Peyer's patch (tissue), 4 donors: ENCODE data around the gene TMEM43. TPM values are rescaled to one million over a fixed set of nuclear protein-coding genes. Genes with fewer than 3 reads are reported as not detected.

Source experiments
- DNase-seq, 3 donors: peaks; one replicate each; pipeline ENCODE4 v3.0.0-alpha.2; 2017 to 2019
- H3K27ac ChIP-seq, 4 donors: fragments of 200-600 bp; sonication (generic); one replicate each; pipeline ENCODE4 v1.5.1; 2016 to 2019
- H3K27me3 ChIP-seq, 2 donors: fragments of 200-600 bp; sonication (generic); one replicate each; pipeline ENCODE4 v1.5.1; 2019
- H3K36me3 ChIP-seq, 3 donors: fragments of 200-600 bp; sonication (generic); one replicate each; pipeline ENCODE4 v1.5.1; 2016 to 2019
- H3K4me1 ChIP-seq, 4 donors: fragments of 200-600 bp; sonication (generic); one replicate each; pipeline ENCODE4 v1.5.1; 2016 to 2019
- H3K4me3 ChIP-seq, 4 donors: fragments of 200-600 bp; sonication (generic); 1 replicate in 3 of 4; 2 replicates in 1 of 4; pipeline ENCODE4 v1.5.1; 2016 to 2019; ENCODE audit warnings: mild to moderate bottlenecking in 1 of 4
- H3K9me3 ChIP-seq, 4 donors: fragments of 200-600 bp; sonication (generic); one replicate each; pipeline ENCODE4 v1.5.1; 2016 to 2019; ENCODE audit warnings: mild to moderate bottlenecking in 1 of 4
- POLR2A ChIP-seq, 2 donors: fragments of 450-650 bp; IDR thresholded peaks; one replicate each; pipeline ENCODE4 v1.5.1; 2017; ENCODE audit warnings: antibody characterized with exemption in 2 of 2, mild to moderate bottlenecking in 2 of 2, moderate library complexity in 2 of 2
- total RNA-seq, 4 donors: library from RNA; depleted of rRNA; stranded (reverse); fragments of >200 nt; gene quantifications; one replicate each; pipeline ENCODE4 v1.1.0, GENCODE V29; 2016
- TF ChIP-seq, protein P1 (sequence below), 6 experiments: fragments of 450-650 bp in 4 of 6; fragments of 200-600 bp in 2 of 6; sonication (generic) in 1 of 6; IDR thresholded peaks; one replicate each; pipeline ENCODE4 v1.5.1; 2017 to 2019; ENCODE audit warnings: antibody characterized with exemption in 6 of 6, mild to moderate bottlenecking in 3 of 6, moderate library complexity in 1 of 6

TMEM43 gene
- total RNA-seq, 4 donors from 2014 or later: 26.6 to 56.5 (median 40.3) TPM

DNA sequence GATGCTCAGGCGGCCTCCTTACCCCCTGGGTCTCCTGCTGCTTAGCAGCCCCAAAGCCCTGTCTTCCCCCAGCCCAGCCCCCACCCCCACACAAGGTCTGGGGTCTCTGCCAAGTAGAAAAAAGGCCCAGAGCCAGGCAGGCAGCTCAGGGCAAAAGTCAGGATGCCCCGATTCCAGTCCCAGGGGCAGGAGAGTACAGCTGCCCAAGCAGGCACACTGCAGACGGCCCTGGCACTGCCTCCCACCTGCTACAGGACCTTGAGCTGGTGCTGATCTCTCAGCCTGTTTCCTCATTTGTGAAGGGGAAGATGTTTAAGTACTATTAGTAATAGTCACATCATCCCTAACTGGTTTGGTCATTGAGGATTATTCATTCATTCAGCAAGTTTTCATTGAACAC is 12.6 kb downstream of the TMEM43 start:
- TF ChIP-seq POLR2A (IDR thresholded peaks at IDR 0.05): no peak
- TF ChIP-seq, protein P1, sequence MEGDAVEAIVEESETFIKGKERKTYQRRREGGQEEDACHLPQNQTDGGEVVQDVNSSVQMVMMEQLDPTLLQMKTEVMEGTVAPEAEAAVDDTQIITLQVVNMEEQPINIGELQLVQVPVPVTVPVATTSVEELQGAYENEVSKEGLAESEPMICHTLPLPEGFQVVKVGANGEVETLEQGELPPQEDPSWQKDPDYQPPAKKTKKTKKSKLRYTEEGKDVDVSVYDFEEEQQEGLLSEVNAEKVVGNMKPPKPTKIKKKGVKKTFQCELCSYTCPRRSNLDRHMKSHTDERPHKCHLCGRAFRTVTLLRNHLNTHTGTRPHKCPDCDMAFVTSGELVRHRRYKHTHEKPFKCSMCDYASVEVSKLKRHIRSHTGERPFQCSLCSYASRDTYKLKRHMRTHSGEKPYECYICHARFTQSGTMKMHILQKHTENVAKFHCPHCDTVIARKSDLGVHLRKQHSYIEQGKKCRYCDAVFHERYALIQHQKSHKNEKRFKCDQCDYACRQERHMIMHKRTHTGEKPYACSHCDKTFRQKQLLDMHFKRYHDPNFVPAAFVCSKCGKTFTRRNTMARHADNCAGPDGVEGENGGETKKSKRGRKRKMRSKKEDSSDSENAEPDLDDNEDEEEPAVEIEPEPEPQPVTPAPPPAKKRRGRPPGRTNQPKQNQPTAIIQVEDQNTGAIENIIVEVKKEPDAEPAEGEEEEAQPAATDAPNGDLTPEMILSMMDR (IDR thresholded peaks at IDR 0.05): no peak
- DNase-seq: no peak
- Histone ChIP-seq H3K4me3 (no peak overlapping the region), H3K36me3 (peaks cover 0 to 96% (median 0%) of the 10 kb centered on the region in 3 donors), H3K9me3 (no peaks in the 10 kb centered on the region), H3K27ac (no peak overlapping the region), H3K27me3 (no peaks in the 10 kb centered on the region), H3K4me1 (peaks cover 0 to 22% (median 0%) of the 10 kb centered on the region in 4 donors)

DNA sequence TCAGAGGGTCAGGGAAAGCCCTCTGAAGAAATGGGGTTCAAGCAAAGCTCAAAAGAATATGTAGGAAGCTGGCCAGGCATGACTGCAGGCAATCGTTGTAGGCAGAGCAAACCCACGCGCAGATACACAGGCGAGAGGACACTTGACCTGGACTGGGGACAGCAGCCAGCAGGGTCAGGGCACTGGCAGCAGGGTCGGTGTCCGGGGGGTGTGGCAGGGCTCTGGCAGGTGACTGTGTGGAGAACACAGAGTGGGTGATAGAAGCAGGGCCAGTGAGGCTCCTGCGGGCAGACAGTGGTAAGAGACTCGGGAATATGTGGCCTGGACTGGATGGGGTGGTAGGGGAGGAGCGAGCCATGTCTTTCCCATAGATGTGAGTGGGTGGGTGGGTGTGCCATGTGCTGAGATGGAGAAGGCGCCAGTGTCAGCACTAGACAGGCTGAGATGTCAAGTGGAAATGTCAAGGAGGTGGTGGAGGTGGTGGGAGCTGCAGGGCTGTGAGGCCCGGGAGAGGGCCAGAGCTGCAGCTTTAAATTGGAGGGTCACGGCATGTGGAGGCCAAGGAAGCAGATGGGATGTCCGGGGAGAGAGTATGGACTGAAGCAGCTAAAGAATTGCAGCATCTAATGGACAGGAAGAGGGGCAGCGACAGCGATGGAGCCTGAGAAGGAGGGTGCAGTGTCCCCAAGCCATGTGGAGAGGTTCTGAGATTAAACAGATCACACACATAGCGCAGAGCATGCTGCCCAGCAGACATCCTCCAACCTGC is 13.4 kb downstream of the TMEM43 start:
- Histone ChIP-seq H3K27me3 (no peaks in the 10 kb centered on the region), H3K4me1 (peaks cover 0 to 23% (median 0%) of the 10 kb centered on the region in 4 donors), H3K27ac (no peak overlapping the region), H3K4me3 (no peak overlapping the region), H3K9me3 (no peaks in the 10 kb centered on the region), H3K36me3 (peaks cover 0 to 94% (median 0%) of the 10 kb centered on the region in 3 donors)
- no peak for DNase-seq
- TF ChIP-seq, protein P1 (IDR thresholded peaks at IDR 0.05): no peak

DNA sequence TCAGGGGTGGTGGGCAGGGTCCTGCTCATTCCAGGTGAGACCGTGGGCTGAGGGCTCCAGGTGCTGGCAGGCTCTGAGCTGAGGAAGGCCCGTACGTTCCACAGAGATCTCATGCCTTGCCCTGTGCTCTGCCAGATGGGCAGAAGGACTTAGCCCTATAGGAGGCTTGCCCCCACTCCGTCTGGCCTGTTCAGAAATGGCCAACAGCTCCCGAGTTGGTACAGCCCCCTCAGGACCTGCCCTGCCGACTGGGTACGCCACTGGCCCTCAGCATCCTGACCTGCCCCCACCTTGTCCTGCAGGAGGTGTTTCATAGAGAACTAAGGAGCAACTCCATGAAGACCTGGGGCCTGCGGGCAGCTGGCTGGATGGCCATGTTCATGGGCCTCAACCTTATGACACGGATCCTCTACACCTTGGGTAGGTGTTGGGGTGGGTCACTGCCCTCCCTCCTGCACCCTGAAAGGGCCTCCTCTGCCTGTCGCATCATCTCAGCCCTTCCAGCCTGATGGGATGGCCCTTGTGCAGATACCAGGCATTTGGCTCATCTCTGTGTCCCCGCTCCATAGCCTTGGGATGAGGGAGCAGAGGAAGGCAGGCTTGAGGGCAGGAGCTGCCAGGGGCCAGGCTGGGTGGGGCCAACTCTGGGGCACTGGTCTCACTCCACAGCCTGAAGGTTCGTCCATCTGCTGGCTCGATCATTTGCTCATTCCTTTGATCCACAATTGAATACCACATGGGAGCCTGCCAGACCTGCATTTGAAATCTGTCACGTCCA is 14.2 kb downstream of the TMEM43 start:
- Histone ChIP-seq H3K4me1 (peaks cover 0 to 24% (median 2%) of the 10 kb centered on the region in 4 donors), H3K9me3 (no peaks in the 10 kb centered on the region), H3K4me3 (no peak overlapping the region), H3K36me3 (peaks cover 0 to 86% (median 0%) of the 10 kb centered on the region in 3 donors), H3K27me3 (no peaks in the 10 kb centered on the region), H3K27ac (peak overlapping the region in 1 of 4 donors; percentile 2)
- TF ChIP-seq POLR2A (IDR thresholded peaks at IDR 0.05): no peak
- TF ChIP-seq, protein P1 (IDR thresholded peaks at IDR 0.05): no peak
- DNase-seq: no peak

DNA sequence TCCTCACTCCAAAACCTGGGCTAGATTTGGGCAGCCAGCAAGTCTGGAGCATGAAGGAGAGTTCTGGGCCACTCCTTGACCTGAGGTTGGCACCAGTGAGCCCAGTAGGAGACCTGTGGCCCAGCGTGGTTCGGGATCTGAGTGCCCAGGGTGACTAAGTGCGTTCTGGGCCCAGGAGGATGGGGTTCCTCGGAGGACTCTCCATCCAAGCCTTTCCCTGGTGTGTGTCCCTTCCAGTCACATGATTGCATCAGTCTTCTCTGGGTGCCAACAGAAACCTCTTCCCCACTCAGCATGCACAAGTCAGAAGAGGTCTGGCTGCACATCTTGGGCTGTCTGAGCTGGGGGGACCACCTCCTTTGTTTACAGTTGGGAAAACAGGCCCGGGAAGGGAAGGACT is 14.9 kb downstream of the TMEM43 start:
- TF ChIP-seq POLR2A (IDR thresholded peaks at IDR 0.05): no peak
- TF ChIP-seq, protein P1 (IDR thresholded peaks at IDR 0.05): no peak
- Histone ChIP-seq H3K4me3 (no peak overlapping the region), H3K36me3 (peaks cover 0 to 79% (median 0%) of the 10 kb centered on the region in 3 donors), H3K9me3 (no peaks in the 10 kb centered on the region), H3K4me1 (peaks cover 0 to 29% (median 3%) of the 10 kb centered on the region in 4 donors), H3K27ac (no peak overlapping the region), H3K27me3 (no peaks in the 10 kb centered on the region)
- DNase-seq: no peak

DNA sequence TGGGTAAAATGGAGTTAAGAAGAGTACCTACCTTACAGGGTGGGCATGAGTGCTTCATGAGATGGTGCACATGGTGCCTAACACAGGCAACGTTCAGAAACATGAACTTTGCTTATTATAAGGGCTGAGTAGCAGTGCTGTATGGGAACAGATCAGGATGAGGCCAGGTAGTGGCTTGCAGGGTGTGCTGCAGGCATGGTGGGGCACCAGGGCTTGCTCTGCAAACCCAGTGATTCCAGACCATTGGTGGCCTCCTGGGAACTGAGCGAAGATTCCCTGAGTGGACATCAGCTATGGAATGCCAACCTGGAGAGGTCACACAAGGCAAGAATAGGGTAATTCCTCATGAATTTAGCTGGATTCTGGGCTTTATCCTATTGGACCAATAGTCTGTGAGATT is 15.8 kb downstream of the TMEM43 start:
- no peak for TF ChIP-seq POLR2A (IDR thresholded peaks at IDR 0.05)
- TF ChIP-seq, protein P1 (IDR thresholded peaks at IDR 0.05): no peak
- Histone ChIP-seq H3K27me3 (no peaks in the 10 kb centered on the region), H3K9me3 (no peaks in the 10 kb centered on the region), H3K27ac (no peak overlapping the region), H3K4me1 (peaks cover 0 to 38% (median 7%) of the 10 kb centered on the region in 4 donors), H3K4me3 (no peak overlapping the region), H3K36me3 (peaks cover 0 to 73% (median 0%) of the 10 kb centered on the region in 3 donors)
- no peak for DNase-seq
